HG02759 (cell line): ENCODE measurements around the gene PLA2G4D.
"Not testable (repeated sequence)": the region's sequence is repeated elsewhere in the genome, so short reads cannot be mapped to it uniquely, and the experiment has no call there.

Source experiments
- ATAC-seq: cut with Tn5 transposase; IDR thresholded peaks from one replicate; pipeline ENCODE4 v1.9.1; 2021; ENCODE audit warnings: mild to moderate bottlenecking, moderate library complexity; ENCODE audit not compliant: unreplicated experiment

PLA2G4D gene

DNA sequence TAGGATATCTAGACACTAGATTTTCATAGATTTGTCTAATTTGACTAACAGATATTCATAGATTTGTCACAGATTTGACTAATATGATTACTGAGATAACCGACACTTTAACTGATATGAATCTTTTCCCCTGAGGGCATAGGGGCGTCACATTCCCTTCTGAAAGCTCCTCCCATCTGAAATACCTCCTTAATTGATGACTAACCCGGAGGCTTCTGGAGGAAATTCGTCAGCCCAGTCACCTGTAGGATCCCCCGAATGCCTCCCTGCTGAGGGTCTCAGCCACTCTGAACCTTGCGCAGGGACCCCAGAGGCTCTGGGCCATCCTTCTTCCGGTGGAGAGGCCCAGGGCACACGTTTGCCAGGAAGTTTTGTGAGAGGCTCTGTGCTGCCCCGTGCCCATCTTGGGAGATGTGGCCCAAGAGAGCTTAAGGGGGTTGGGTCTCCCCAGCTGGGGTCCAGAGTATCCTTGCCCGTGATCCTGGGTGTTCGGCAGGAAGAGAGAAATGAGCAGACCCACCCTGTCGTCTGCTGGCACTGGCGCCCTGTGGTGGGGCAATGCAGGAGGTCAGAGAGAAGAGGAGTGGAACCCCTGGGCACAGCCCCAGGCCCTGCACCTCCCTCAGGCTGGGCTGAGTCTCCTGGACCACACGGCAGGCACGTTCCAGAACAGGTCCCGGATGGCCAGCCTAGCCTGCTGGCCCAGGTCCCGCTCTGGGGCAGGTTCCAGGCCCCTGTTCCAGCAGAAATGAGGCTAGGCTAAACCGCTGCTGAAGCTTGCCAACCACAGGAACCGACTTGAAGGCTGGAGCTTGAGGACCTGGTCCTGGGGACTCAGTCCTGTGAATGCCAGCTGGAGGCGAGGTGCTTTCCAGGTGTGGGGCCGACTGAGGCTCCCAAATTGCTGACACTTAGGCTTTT is 1.7 kb downstream of the PLA2G4D start:
- ATAC-seq = no peak

DNA sequence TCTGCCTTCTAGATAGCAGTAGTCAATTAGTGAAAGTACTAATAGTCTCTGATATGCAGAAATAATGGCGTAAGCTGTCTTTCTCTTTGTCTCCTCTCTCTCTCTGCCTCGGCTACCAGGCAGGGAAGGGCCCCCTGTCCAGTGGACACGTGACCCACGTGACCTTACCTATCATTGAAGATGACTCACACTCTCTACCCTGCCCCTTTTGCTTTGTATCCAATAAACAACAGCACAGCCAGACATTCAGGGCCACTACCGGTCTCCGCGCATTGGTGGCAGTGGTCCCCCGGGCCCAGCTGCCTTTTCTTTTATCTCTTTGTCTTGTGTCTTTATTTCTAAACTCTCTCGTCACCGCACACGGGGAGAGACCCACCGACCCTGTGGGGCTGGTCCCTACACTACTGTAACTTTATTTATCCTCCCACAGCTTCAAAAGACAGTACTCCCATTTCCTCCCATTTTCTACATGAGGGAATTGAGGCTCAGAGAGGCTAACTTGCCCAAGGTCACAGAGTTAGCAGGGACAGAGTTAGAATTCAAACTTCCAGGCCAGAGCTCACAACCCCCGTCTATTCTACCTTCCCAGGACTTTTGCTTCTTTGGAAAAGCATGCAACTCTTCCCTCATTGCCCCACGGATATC is 2.5 kb downstream of the PLA2G4D start:
- ATAC-seq = not testable (repeated sequence)

DNA sequence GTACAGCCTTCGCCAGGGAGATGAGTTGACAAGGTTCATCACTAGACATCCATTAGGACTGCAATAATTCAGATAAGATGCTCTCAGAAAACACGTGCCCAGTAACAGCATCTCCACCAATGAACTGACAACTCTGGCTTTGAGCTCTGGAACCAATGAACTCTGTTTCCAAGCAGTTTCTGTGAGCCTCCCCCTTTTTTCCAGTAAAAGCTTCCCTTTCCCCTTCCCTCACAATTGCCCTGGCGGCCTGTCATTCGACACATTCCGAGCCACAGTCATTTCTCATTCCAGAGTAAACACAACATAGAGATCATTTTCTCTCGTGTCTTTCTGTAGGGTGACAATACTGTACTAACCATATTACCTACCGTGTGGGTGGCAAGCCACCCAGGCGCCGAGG is 3.6 kb downstream of the PLA2G4D start:
- no peak for ATAC-seq

DNA sequence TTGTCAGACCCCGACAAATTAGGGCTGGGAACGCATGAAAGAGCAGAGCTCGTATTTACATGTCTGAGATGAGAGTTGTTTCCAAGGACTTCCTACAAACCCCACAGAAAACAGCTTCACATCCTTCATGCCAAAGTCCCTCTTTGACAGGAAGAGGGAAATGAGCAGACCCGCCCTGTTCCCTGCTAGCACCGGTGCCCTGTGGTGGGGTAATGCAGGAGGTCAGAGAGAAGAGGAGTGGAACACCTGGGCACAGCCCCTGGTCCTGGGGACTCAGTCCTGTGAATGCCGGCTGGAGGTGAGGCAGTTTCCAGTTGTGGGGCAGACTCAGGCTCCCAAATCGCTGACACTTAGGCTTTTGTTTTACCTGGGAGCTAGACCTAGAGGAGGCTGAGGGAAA is 4.0 kb downstream of the PLA2G4D start:
- no peak for ATAC-seq

DNA sequence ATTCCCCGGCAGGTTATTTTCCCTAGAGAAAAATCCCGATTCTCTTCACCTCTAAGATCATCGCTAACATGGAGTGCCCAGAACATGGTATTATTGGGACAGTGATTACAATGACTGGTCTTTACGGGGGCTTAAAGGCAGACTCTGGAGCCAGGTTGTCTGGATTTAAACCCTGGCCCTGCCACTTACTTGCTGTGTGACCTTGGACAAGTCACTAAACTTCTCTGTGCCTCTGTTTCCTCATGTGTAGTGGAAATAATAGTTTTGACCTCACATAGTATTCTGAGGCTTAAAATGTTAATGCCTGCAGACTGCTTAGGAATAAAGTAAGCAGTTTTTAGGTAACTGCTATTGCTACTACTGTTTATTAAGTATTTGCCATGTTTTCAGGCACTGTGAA is 4.4 kb downstream of the PLA2G4D start:
- ATAC-seq = no peak

DNA sequence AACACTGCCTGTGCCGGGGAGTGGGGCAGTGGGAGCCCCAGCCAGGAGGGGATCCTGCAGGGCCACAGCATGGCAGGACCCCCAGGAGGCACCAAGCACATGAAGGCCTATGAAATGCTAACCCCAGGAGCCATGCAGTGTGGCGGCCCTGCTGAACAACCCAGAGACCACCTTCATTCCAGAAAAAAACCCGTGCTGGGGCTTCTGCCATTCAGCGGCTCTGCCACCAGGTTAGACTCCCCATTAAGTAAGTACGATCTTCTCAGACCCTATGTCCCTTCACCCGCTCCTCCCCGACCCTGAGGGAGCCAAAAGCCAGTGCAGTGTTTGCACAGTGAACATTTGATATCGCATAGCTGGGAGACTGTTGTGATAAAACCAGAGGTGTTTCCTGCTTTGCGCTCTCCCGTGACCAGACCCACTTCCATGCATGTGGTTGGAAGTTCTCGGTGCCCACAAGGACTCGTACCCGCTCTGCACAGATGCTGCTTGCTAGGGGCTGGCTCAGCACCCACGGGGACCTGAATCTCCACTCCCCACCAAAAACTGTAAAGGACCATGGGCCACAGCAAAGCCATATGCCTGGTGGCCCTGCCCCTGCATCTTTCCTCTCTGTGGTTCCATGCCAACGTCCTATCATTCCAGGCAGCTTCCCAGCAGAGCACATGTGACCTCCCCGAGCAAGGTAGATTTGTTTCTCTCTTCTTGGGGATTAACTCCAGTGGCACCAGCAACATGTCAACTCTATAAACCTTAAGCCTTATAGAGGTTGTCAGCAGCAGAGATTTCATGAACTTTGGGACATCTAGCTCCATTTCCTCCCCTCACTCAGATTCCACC is 5.3 kb downstream of the PLA2G4D start:
- ATAC-seq = no peak

DNA sequence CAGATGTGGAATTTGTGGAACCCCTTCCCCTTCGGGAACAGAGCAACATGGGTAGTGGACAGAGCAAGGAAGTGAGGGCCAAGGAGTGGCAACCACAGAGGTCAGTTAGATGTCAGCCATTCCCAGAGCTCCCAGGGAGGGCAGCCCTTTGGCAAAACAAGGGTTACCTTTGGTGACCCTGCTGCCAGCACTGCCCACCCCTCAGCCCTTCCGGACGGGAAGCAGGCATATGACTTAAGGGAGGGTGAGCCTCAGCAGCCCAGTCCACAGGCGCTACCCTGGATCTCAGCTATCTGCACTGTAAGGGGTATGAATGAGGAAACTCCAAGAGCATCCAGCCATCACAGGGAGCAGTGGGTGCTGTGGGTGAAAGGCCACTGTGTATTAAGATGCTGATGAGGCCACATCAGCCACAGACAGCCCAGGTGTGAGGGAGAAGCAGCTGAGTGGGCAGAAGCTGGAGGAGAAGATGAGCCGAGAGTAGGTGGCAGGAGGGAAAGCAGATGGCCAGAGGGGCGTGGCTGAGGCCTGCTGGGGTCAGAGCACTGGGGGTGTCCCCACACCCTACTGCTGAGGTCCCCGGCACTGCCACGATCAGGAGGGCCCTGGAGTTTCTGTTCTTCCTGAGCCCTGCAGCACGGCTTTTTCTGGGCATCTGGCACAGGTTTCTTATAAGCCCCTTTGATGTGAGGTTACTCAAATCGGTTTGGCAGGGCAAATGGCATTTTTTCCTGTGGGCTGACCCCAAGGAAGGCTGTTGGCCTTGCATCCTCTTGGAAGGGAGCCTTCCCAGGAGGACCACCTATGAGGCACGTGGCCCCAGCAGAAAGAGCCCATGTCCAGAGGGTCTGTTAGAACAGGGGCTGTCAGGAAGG is 6.2 kb downstream of the PLA2G4D start:
- no peak for ATAC-seq

DNA sequence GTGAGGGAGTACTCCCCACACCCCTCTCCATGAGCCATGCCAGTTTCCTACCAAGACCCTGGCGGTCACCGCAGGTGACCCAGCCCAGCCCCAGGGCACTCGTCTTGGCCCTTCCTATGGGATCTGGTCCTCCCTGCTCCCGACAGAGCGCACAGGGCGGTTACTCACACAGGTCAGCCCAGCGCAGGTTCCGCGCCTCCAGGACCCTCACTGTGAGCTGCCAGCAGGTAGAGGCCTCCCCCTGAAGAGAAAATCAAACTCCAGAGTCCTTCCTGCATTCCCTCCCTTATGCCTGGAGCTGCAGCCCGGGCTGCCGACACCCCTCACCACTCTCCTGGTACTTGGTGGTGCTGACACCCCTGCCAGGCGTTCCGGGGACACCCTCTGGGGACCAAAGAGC is 6.9 kb downstream of the PLA2G4D start:
- ATAC-seq = no peak

DNA sequence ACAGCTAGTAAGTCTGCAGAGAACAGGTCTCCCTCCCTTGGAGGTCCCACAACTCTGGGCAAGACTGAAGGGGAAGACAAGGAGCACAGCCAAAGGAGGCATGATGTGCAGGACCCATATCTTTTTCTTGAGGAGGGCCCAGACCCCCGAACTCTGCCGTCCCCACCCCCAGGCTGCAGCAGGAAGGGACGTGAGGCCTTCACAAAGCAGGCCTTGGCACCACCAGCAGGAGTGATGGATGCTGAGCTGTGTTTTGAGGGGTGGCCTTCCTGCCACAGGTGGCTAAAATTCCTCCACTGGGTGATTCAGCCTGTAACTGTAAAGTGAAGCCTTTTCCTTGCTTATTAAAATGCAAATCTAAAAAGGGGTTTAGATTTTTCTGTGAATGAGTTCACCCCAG is 8.6 kb downstream of the PLA2G4D start:
- no peak for ATAC-seq

DNA sequence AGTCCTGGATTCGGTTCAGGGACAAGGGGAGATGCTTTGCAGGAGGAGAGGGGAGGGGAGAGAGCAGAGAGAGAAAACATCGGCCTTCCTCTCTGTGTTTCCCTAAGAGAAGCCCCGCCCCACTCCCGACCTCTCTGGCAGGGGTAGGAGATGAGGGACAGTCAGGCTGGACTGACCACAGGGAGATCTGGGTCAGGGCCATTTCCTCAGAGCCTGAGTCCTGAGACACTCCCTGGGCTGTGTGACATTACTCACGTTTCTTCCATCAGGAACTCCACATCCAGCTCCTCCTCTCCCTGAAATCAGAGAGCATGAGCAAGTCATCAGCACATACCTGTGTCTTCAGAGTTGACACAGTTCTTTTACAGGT is 9.1 kb downstream of the PLA2G4D start:
- no peak for ATAC-seq

DNA sequence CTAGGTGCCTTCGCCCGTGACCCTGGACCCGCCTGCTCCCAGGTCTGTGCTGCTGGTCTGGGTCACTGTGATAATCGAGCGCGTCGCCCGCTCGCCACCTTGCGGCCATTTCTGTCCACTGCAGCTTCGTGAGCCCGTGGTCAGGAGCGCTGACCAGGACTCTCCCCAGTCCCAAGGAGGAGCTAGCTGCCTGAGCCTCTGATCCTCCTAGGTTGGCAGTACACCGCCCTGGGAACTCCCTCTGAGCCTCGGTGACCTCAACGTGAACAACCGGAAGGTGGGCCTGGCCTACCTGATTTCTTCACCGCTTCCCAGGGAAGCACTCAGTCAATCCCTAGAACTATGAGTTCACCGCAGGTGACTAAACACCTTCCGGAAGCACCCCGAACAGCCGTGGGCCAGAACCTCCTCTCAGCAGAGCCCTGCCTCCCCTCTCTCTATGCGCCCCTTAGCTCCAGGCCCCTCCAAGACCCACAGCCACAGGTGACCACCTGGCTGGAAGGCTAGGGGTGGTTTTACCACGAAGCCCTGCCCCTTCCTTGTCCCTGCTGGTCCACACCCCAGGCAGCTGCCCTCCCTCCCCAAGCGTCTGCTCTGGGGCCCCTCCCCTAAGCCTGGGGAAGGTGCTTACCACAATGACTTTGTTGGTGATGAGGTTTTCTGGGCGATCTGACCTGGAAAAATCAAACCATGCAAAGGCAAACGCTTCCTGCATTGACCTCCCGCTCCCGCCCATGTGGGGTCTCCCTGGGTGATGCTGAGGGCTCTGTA is 9.7 kb downstream of the PLA2G4D start:
- ATAC-seq = no peak

DNA sequence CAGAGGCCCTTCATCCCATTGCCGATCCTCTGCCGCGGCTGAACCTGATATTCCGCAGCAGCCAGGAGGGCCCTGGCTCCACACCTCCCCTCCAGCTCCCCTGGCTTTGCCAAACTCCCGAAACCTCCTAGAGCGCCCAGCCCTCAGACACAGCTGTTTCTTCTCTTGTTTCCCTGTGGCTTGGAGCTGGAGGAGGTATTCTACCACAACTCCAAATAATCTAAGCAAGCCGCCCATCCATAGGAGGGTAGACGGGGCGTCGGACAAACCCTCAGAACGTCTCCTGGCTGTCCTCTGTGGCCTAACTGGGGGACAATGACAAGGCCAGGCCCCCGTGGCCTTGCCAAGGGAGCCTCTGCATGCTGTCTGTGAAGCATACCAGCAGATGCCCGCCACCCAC is 10.4 kb downstream of the PLA2G4D start:
- ATAC-seq = no peak

DNA sequence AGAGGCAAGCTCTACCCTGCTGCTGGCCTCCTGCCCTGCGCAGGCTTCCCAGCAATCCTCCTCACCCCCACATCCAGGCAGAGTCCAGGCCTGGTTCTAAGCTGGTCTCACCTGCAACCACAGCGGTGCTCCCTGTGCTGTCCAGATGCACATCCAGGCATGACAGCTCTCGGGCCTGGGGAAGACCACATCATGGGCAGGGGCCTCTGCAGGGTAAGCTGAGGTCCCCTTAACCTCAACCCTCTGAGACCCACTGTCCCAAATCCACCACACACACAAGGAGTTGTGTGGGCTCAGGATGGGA is 10.8 kb downstream of the PLA2G4D start:
- ATAC-seq = no peak

DNA sequence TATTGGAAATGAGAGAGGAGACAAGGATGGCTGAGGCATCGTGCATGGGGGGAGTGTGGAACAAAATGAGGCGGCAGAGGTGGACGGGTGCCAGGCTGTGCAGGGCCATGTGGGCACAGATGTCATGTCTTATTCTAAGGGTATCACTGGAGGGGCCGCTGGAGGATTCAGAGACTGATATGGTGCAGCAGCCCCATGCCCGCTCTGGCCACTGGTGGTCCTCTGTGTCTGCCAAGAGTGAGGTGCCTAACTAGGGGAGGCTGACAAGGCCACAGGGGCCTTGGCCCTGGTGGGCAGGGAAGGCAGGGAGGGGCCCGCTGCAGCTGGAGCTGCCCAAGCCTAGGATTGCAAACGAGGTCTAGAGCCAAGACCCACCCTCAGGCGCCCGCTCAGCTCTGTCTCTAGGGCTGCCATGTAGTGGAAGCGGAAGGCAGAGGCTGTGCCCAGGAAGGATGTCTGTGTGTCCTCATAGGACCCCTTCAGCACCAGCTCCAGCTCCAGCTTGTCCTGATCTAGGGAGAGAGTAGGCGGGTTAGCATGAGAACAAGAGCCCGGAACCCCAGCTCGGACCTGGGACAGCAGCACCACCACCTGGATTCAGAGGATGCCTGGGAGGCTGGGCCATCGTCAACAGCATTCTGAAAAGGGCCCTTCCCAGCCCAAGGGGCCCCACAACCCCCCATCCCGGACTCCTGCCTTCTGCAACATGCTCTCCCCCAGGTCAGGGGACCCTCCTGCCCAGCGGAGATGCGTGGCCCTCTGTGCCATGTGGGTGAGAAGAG is 11.3 kb downstream of the PLA2G4D start:
- ATAC-seq = no peak

DNA sequence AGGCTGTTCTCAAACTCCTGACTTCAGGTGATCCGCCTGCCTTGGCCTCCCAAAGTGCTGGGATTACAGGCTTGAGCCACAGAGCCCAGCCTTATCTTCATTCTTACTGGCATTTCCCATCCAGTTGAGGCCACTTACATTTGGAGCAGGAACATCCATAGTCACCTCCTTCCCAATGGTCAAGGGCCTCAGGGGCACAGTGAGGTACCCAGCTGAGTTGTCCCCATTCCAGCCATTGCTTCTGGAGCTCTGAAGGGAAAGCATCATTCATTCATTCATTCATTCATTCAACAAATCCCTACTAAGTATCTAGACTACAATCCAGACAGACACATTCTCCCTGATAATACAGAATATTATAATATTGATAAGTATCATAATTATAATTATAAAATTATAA is 12.2 kb downstream of the PLA2G4D start:
- ATAC-seq = no peak

DNA sequence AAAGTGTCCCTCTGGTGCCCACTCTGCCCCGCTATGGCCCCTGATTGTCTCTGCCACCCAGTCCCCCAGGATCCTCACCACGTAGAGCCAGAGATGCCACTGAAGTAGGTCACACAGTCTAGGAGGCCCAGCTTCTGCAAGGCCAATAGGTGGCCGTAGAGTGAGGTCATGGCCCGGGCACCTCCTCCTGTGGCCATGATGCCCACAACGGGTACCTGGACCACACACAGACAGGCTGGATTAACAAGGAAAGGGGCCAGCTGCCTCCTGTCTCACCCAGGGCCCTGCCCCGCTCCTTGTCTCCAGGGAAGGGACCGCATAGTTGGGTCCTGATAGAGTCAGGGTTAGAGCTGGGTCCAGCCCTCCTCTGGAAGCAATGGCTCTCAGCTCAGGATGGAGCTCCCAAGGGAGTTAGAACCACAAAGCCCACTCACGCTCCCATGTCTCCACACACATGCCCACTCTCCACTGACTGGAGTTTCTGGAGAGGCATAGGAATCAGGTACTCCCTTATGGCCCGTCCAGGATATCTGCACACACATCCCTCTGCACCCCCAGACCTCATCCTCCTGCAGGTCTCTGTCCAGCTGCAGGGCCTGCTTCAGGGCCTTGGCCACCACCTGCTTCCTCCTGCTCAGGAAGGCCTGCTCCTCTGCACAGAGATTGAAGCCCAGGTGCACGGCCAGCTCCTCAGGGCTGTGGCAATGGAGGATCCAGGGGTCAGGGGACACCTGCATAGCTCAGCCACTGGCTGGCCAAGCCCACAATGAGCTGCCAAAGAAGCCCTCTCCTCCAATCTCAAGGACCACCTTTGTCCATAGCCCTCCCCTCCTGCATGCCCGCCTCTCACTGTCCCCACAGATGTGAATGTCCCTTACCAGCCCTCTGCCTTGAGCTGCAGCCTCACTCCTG is 13.2 kb downstream of the PLA2G4D start:
- no peak for ATAC-seq

DNA sequence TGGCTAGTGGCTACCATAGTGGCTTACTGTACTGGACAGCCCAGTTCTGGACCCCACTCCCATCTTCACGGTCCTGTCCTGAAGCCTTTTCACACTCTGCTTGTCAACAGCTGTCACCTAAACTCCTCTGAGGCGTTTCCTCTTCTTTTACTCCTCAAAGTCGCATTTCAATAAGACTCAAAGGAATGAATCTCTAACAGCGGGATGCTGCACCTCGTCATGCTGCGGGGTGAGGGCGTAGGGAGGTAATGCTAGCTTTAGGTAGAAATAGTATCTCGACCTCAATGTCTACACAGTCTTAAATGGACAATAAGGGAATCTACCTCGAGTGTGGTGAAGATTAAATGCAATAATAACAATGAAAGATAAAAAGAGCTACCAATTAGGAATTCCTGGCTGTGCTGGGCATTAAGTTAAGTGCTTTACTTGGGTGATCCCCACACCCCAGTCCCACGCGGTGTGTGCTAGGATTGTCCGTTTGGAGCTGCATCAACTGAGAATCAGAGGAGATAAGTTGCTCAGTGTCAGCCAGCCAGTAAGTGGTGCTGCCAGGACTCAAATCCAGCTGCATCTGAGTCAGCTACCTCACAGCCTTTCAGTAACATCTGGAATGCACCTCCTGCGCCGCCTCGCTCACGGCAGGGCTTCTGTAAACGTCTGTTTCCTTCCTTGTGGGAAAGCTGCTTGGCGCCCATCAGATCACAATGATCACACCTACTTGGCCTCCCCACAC is 14.0 kb downstream of the PLA2G4D start:
- ATAC-seq = no peak
